Measurements from ENCODE around the gene BRD4. TPM values are rescaled to one million over a fixed set of nuclear protein-coding genes. Genes with fewer than 3 reads are reported as not detected.

Gene BRD4
- total and polyA plus RNA-seq, 2 donors (not counting 1 experiment from before 2014, with no cell fraction given), result 9.9 to 20.1 TPM

GRCh38 chr19:15379999-15380647, 47.8 kb upstream of the BRD4 start:
- H4K20me1 ChIP-seq (ENCODE audit: control insufficient read depth, extremely low read depth, insufficient read depth, low read length), result peaks cover 2% of the 10 kb centered on the region
- no peaks in the 10 kb centered on the region for H3K9me3 ChIP-seq (ENCODE audit: control insufficient read depth, insufficient read depth, low read depth, low read length)
- TF ChIP-seq CTCF (conservative IDR thresholded peaks at IDR 0.05 in 1 of 2, IDR thresholded peaks at IDR 0.05 in 1 of 2; ENCODE audit: low read depth in 1 of 2, low read length in 2 of 2) (no peak), EZH2 (IDR thresholded peaks at IDR 0.05; ENCODE audit: low read length, missing control alignments) (no peak)
- peak; percentile 37 to 46 for DNase-seq (ENCODE audit: low read depth in 2 of 2)
- H3K27me3 ChIP-seq (ENCODE audit: control insufficient read depth, insufficient read depth, low read length), result no peaks in the 10 kb centered on the region
- H3K79me2 ChIP-seq (ENCODE audit: control insufficient read depth, insufficient read depth, low read length), result peaks cover 37% of the 10 kb centered on the region
- H3K4me1 ChIP-seq (ENCODE audit: control insufficient read depth, extremely low read depth, insufficient read depth, low read length), result peaks cover 8% of the 10 kb centered on the region
- peak overlapping the region; percentile 73 for H3K9ac ChIP-seq (ENCODE audit: insufficient read depth, low read length)
- H3K36me3 ChIP-seq (ENCODE audit: control insufficient read depth, insufficient read depth, low read length), result no peaks in the 10 kb centered on the region
- peak overlapping the region; percentile 81 for H3K27ac ChIP-seq (ENCODE audit: insufficient read depth, low read length)
- no peak overlapping the region for H2AFZ ChIP-seq (ENCODE audit: low read length)
- peak overlapping the region; percentile 64 for H3K4me2 ChIP-seq (ENCODE audit: extremely low read depth, insufficient read depth, low read length)
- peak overlapping the region; percentile 26 to 67 (median 59) for H3K4me3 ChIP-seq (replicated peaks in 1 of 4; ENCODE audit: control extremely low read depth in 1 of 4, insufficient read depth in 1 of 4, low read depth in 3 of 4, low read length in 4 of 4)

- TF ChIP-seq EZH2 (IDR thresholded peaks at IDR 0.05; ENCODE audit: low read length, missing control alignments), result no peak
- no peak for TF ChIP-seq CTCF (conservative IDR thresholded peaks at IDR 0.05 in 1 of 2, IDR thresholded peaks at IDR 0.05 in 1 of 2; ENCODE audit: low read depth in 1 of 2, low read length in 2 of 2)
- Histone ChIP-seq H4K20me1 (ENCODE audit: control insufficient read depth, extremely low read depth, insufficient read depth, low read length) (peaks cover 2% of the 10 kb centered on the region), H3K9ac (ENCODE audit: insufficient read depth, low read length) (peak within 1 kb of the TSS; percentile 99), H3K9me3 (ENCODE audit: control insufficient read depth, insufficient read depth, low read depth, low read length) (no peaks in the 10 kb centered on the region), H3K79me2 (ENCODE audit: control insufficient read depth, insufficient read depth, low read length) (peaks cover 45% of the 10 kb centered on the region), H3K4me1 (ENCODE audit: control insufficient read depth, extremely low read depth, insufficient read depth, low read length) (peaks cover 12% of the 10 kb centered on the region), H3K4me2 (ENCODE audit: extremely low read depth, insufficient read depth, low read length) (peak within 1 kb of the TSS; percentile 96), H3K4me3 (replicated peaks in 1 of 4; ENCODE audit: control extremely low read depth in 1 of 4, insufficient read depth in 1 of 4, low read depth in 3 of 4, low read length in 4 of 4) (peak within 1 kb of the TSS; percentile 70 to 99 (median 84)), H3K27me3 (ENCODE audit: control insufficient read depth, insufficient read depth, low read length) (no peaks in the 10 kb centered on the region), H3K27ac (ENCODE audit: insufficient read depth, low read length) (peak within 1 kb of the TSS; percentile 98), H2AFZ (ENCODE audit: low read length) (peak within 1 kb of the TSS; percentile 67), H3K36me3 (ENCODE audit: control insufficient read depth, insufficient read depth, low read length) (no peaks in the 10 kb centered on the region)
- peak; percentile 97 to 98 for DNase-seq (ENCODE audit: low read depth in 2 of 2)
These were observed 47.0 kb upstream of the BRD4 start, which contains the start of gene AKAP8 for GRCh38 chr19:15379083-15379998. Gene AKAP8, minus strand, starts transcription at chr19:15379787. Its CDS starts 56 bp downstream, at chr19:15379731.

GRCh38 chr19:15378534-15379082, 46.3 kb upstream of the BRD4 start:
- Histone ChIP-seq H2AFZ (ENCODE audit: low read length) (no peak overlapping the region), H3K27me3 (ENCODE audit: control insufficient read depth, insufficient read depth, low read length) (no peaks in the 10 kb centered on the region), H3K79me2 (ENCODE audit: control insufficient read depth, insufficient read depth, low read length) (peaks cover 52% of the 10 kb centered on the region), H3K36me3 (ENCODE audit: control insufficient read depth, insufficient read depth, low read length) (peaks cover 4% of the 10 kb centered on the region), H3K4me1 (ENCODE audit: control insufficient read depth, extremely low read depth, insufficient read depth, low read length) (peaks cover 12% of the 10 kb centered on the region), H3K4me2 (ENCODE audit: extremely low read depth, insufficient read depth, low read length) (peak overlapping the region; percentile 96), H3K9ac (ENCODE audit: insufficient read depth, low read length) (peak overlapping the region; percentile 99), H4K20me1 (ENCODE audit: control insufficient read depth, extremely low read depth, insufficient read depth, low read length) (peaks cover 2% of the 10 kb centered on the region), H3K27ac (ENCODE audit: insufficient read depth, low read length) (peak overlapping the region; percentile 98), H3K4me3 (replicated peaks in 1 of 4; ENCODE audit: control extremely low read depth in 1 of 4, insufficient read depth in 1 of 4, low read depth in 3 of 4, low read length in 4 of 4) (peak overlapping the region; percentile 70 to 99 (median 84)), H3K9me3 (ENCODE audit: control insufficient read depth, insufficient read depth, low read depth, low read length) (no peaks in the 10 kb centered on the region)
- TF ChIP-seq EZH2 (IDR thresholded peaks at IDR 0.05; ENCODE audit: low read length, missing control alignments) (no peak), CTCF (conservative IDR thresholded peaks at IDR 0.05 in 1 of 2, IDR thresholded peaks at IDR 0.05 in 1 of 2; ENCODE audit: low read depth in 1 of 2, low read length in 2 of 2) (no peak)
- DNase-seq (ENCODE audit: low read depth in 2 of 2), result peak; percentile 40 to 52

Data from fibroblast of lung (primary cell).